IMR-90 (cell line): ENCODE results near the gene NUP153.

Experiments
- BHLHE40 ChIP-seq: fragments of 150-350 bp; IDR thresholded peaks from 2 replicates; pipeline ENCODE4 v1.6.1; 2016; ENCODE audit warnings: mild to moderate bottlenecking, low read depth, low read length
- CEBPB ChIP-seq: IDR thresholded peaks from 2 replicates; pipeline ENCODE4 v1.6.1; 2012; ENCODE audit warnings: low read depth, low read length, improper control_type of control experiment
- ELK1 ChIP-seq: fragments of 150-350 bp; IDR thresholded peaks from 2 replicates; pipeline ENCODE4 v1.6.1; 2016; ENCODE audit warnings: low read depth, mild to moderate bottlenecking, low read length, moderate library complexity, borderline replicate concordance
- FOS ChIP-seq: fragments of 150-350 bp; IDR thresholded peaks from 2 replicates; pipeline ENCODE4 v1.6.1; 2016; ENCODE audit warnings: low read depth, low read length
- MAFK ChIP-seq: IDR thresholded peaks from 2 replicates; pipeline ENCODE4 v1.6.1; 2012; ENCODE audit warnings: low read depth, low read length, improper control_type of control experiment
- MXI1 ChIP-seq: IDR thresholded peaks from 2 replicates; pipeline ENCODE4 v1.6.1; 2012; ENCODE audit warnings: low read depth, mild to moderate bottlenecking, low read length, moderate library complexity, borderline replicate concordance
- NFE2L2 ChIP-seq: fragments of 150-350 bp; IDR thresholded peaks from 2 replicates; pipeline ENCODE4 v1.6.1; 2016; ENCODE audit warnings: low read depth, mild to moderate bottlenecking, low read length
- POLR2A ChIP-seq: IDR thresholded peaks from 2 replicates; pipeline ENCODE4 v1.6.1; 2012; ENCODE audit warnings: mild to moderate bottlenecking, low read depth, low read length
- RAD21 ChIP-seq: IDR thresholded peaks from 2 replicates; pipeline ENCODE4 v1.6.1; 2012; ENCODE audit warnings: low read length, improper control_type of control experiment
- RCOR1 ChIP-seq: IDR thresholded peaks from 2 replicates; pipeline ENCODE4 v1.6.1; 2012; ENCODE audit warnings: mild to moderate bottlenecking, low read length, improper control_type of control experiment; ENCODE audit not compliant: insufficient replicate concordance
- RFX5 ChIP-seq: IDR thresholded peaks from 2 replicates; pipeline ENCODE4 v1.8.0; 2012; ENCODE audit warnings: low read depth, mild to moderate bottlenecking, low read length, moderate library complexity
- SMC3 ChIP-seq: fragments of 150-350 bp; IDR thresholded peaks from 2 replicates; pipeline ENCODE4 v1.6.1; 2016; ENCODE audit warnings: low read depth, mild to moderate bottlenecking, antibody characterized with exemption, low read length, moderate library complexity
- TF ChIP-seq, protein P1 (sequence below): conservative IDR thresholded peaks from 2 replicates; pipeline ENCODE4 v1.5.1; 2012; ENCODE audit warnings: mild to moderate bottlenecking, low read depth, low read length, improper control_type of control experiment
- TF ChIP-seq, protein P2 (sequence below): fragments of 150-350 bp; IDR thresholded peaks from 2 replicates; pipeline ENCODE4 v1.6.1; 2017; ENCODE audit warnings: mild to moderate bottlenecking, antibody characterized with exemption, low read length, low read depth

- TF ChIP-seq, protein P1, sequence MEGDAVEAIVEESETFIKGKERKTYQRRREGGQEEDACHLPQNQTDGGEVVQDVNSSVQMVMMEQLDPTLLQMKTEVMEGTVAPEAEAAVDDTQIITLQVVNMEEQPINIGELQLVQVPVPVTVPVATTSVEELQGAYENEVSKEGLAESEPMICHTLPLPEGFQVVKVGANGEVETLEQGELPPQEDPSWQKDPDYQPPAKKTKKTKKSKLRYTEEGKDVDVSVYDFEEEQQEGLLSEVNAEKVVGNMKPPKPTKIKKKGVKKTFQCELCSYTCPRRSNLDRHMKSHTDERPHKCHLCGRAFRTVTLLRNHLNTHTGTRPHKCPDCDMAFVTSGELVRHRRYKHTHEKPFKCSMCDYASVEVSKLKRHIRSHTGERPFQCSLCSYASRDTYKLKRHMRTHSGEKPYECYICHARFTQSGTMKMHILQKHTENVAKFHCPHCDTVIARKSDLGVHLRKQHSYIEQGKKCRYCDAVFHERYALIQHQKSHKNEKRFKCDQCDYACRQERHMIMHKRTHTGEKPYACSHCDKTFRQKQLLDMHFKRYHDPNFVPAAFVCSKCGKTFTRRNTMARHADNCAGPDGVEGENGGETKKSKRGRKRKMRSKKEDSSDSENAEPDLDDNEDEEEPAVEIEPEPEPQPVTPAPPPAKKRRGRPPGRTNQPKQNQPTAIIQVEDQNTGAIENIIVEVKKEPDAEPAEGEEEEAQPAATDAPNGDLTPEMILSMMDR = no peak
- TF ChIP-seq POLR2A (no peak), RAD21 (no peak), BHLHE40 (no peak), MXI1 (no peak), FOS (no peak), SMC3 (no peak), CEBPB (peak; percentile 88), RFX5 (no peak), ELK1 (no peak), NFE2L2 (no peak), MAFK (no peak), RCOR1 (no peak)
- TF ChIP-seq, protein P2, sequence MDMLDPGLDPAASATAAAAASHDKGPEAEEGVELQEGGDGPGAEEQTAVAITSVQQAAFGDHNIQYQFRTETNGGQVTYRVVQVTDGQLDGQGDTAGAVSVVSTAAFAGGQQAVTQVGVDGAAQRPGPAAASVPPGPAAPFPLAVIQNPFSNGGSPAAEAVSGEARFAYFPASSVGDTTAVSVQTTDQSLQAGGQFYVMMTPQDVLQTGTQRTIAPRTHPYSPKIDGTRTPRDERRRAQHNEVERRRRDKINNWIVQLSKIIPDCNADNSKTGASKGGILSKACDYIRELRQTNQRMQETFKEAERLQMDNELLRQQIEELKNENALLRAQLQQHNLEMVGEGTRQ = no peak
Measured at GRCh38 chr6:17630511-17631073, 76.1 kb downstream of the NUP153 start.
